NCI-H2227 treated with DMSO at 0.1 percent for 48 hours (cell line): ENCODE results near the gene RUSF1.
"Not testable (repeated sequence)": the region's sequence is repeated elsewhere in the genome, so short reads cannot be mapped to it uniquely, and the experiment has no call there.

Experiments
- DNase-seq: peaks from one replicate; lab custom pipeline; 2025; lab: John Stamatoyannopoulos, UW

RUSF1 gene

DNA sequence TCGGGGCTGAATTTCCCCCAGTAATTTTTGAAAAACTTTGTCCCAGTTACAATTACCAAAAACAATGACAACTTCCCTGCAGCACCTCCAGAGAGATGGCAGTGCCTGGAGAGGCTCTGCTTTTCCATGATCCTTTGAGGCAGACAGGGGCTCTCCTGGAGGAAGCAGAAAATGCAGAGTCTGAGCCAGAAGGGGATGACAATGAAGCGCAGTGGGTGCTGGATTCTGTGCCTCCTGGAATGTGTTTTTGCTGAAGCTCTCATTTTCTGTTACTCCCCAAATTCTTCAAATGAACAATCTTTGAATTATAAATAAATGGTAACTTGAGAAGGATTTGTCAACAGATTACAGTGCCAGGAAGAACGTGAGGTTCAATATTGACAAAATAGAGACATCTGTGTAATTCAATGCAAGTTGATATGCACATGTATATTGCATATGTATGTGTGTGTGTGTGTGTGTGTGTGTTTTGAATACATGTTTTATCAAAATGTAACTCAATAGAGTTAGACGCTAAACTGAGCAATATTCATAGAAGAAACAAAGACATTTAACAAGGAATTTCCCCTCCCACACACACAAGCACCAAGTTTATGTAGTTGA is 9.7 kb upstream of the RUSF1 start:
- no peak for DNase-seq

DNA sequence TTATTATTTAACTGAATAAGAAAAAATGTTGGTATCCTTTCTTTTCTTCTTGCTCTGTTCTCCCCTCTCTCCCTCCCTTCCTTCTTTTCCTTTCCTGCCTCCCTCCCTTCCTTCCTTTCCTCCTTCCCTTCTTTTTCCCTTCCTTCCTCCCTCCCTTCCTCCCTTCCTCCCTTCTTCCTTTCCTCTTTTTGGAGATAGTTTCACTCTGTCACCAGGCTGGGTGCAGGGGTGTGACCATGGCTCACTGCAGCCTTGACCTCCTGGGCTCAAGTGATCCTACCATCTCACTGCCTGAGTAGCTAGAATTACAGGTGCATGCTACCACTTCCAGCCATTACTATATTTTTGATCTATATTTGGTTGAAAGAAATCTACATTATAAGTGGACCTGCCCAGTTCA is 5.7 kb upstream of the RUSF1 start:
- no peak for DNase-seq

DNA sequence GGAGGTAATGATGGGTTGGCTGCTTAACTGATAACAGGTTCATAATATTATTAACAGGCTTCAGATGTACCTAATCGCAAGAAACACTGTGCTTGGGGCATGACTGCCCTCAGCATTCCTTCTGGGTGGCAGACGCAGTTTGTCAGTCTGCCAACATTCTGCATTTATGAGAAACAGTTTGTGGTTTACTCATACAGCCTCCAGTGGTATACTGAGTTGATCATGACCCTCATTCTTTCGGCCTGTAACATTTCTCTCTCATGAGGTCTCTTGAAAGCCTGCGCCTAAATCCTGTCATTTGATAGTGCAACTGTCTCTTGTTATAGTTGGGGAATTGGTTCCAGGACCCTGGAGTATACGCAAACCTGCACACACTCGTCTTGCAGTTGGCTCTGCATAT is 4.9 kb upstream of the RUSF1 start:
- DNase-seq: no peak

- peak; percentile 17 for DNase-seq
These were observed 560 bp upstream of the RUSF1 start for GRCh38 chr16:31508706-31509195.

- DNase-seq: no peak
These were observed 618 bp downstream of the RUSF1 start for GRCh38 chr16:31507617-31507928.

DNA sequence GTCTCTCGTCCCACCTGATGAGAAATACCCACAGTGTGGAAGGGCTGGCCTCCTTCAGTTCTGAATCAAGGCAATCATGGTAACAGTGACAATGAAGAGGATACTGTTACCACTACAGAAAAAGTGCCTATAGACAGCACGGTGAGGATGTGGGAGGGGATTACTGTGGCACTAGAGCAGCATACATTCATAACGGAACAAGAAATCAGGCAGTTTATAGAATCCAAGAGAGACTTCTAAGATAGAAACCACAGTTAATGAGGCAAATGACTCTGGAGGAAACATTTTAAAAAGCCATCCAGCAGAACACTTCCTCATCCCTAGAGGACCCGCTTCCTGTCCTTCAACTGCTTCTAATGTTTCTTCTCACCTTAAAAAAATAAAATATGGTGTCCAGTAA is 2.7 kb downstream of the RUSF1 start:
- no peak for DNase-seq

DNA sequence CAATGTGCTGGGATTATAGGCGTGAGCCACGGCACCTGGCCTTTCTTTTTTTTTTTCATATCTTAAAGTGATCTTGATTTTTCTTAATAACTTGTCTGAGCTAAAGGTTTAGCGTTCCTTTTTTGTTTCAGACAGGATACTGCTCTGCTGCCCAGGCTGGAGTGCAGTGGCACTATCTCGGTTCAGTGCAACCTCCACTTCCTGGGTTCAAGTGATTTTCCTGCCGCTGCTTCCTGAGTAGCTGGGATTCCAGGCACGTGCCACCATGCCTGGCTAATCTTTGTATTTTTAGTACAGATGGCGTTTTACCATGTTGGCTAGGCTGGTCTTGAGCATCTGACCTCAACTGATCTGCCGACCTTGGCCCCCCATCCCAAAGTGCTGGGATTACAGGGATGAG is 4.0 kb downstream of the RUSF1 start:
- no peak for DNase-seq

DNA sequence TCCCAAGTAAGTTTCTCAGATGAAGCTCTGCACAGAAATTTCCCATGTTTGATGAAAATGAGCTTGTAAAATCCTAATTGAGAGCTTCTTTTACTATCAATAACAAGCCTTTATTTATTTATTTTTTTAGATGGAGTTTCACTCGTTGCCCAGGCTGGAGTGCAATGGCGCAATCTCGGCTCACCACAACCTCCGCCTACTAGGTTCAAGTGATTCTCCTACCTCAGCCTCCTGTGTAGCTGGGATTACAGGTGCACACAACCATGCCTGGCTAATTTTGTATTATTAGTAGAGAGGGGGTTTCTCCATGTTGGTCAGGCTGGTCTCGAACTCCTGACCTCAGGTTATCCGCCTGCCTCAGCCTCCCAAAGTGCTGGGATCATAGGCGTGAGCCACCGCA is 4.6 kb downstream of the RUSF1 start:
- DNase-seq: not testable (repeated sequence)

- DNase-seq: no peak
These were observed 5.2 kb downstream of the RUSF1 start for GRCh38 chr16:31502981-31503380.

DNA sequence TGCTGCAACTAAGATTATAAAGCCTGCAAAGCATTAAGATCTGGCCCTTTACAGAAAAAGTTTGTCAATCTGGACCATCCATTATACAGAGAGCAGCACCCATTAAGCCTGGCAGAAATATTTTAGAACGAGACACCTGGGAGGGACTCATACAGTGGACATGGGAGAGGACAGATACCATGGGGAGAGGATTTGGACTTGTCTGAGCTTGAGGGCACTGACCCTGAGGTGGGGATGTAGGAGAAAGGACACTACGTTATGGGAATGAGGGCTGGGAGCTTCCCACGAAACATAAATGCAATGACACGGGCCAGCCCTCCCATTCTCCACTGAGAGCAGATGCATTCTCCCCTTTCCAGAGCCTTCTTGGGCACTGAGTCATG is 6.2 kb downstream of the RUSF1 start:
- no peak for DNase-seq

GRCh38 chr16:31501226-31501965 is 6.8 kb downstream of the RUSF1 start:
- no peak for DNase-seq

- DNase-seq: no peak
These were observed 8.3 kb downstream of the RUSF1 start for GRCh38 chr16:31499928-31500327.

DNA sequence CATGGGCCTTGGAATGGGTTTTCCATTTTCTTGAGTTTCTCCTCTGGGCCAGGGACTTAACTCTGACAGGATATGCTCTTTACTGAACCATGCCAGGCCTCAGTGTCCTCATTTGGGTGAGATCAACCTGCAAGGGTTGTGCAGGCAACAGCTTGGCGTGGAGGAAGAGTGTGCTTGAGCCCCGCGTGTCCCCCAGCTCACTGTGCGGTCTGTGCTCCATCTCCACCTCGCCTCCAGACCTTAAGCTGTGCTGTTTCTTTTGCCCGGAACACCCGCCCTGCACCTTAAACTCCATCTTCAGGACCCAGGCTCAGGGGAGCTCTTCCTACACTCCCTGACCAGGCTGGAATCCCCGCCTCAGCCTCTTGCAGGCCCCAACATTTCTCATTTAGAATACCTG is 9.7 kb downstream of the RUSF1 start:
- DNase-seq: no peak

GRCh38 chr16:31496670-31497069 is 11.5 kb downstream of the RUSF1 start:
- DNase-seq: no peak

GRCh38 chr16:31493506-31494125 is 14.6 kb downstream of the RUSF1 start:
- no peak for DNase-seq

DNA sequence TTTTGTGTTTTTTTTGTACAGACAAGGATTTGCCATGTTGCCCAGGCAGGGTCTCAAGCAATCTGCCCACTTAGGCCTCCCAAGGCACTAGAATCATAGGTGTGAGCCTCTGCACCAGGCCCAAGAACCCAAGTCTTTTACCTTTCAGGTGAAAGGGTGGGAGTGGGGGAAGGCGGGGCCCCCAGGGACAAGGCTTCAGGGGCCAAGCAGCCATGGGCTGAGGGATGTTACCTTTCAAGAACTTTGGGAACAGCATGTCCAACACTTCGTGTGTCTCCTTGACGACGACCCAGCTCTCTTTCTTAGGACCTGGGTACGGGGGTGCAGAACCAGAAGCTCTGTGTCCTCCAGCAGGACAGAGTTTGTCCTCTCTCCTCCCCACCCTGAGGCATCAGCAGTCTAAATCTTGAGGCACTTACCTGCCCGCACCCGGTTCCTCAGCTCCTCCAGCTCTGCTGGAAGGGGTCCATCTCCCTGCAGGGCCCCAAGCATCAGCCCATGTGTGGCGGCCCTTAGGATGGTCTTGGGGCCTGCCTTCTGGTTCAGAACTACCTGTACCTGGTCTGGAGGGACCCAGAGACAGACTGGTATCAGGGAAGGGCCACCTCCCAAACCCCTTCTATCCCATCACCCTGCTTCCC is 16.3 kb downstream of the RUSF1 start:
- no peak for DNase-seq

GRCh38 chr16:31489616-31490584 is 18.3 kb downstream of the RUSF1 start:
- DNase-seq: no peak

DNA sequence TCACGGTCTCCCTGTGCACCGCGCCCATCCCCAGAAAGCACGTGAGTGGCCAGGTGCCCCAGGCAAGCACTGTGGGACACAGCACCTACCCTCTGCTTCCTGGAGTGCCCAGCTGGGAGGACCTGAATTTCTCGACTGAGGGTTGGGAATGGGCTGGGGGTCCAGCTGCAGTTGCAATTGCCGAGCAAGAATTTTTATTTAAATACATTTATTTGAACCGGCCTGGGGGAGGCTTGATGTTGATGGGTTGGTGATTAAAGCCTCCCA is 19.0 kb downstream of the RUSF1 start:
- DNase-seq: no peak

DNA sequence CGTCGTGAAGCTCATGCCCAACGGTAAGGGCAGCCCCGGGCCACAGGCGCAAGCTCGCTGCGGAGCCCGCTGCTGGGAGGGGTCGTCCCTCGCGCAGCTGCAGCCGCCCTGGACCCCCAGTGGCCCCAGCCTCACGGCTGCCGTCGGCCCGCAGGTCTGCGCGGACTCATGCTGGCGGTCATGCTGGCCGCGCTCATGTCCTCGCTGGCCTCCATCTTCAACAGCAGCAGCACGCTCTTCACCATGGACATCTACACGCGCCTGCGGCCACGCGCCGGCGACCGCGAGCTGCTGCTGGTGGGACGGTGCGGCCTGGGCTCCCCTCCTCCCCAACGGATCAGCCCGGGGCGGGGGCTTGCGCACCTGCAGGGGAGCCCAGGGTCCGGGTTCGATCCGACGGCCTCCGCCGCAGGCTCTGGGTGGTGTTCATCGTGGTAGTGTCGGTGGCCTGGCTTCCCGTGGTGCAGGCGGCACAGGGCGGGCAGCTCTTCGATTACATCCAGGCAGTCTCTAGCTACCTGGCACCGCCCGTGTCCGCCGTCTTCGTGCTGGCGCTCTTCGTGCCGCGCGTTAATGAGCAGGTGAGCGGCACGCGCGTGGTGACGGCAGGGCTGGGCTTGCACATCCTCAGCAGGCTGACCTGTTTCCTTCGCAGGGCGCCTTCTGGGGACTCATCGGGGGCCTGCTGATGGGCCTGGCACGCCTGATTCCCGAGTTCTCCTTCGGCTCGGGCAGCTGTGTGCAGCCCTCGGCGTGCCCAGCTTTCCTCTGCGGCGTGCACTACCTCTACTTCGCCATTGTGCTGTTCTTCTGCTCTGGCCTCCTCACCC is 19.5 kb downstream of the RUSF1 start:
- peak; percentile 49 for DNase-seq

GRCh38 chr16:31487720-31488467 is 20.3 kb downstream of the RUSF1 start:
- DNase-seq: peak; percentile 81
